NCI-H1694 treated with DMSO at 0.1 percent for 48 hours (cell line): Measurements from ENCODE around the gene CTU2.

ENCODE experiments used
- DNase-seq: peaks from one replicate; lab custom pipeline; 2025; lab: John Stamatoyannopoulos, UW

Gene CTU2

GRCh38 chr16:88681709-88682451, 24.4 kb upstream of the CTU2 start:
- no peak for DNase-seq

GRCh38 chr16:88684569-88685155, 21.6 kb upstream of the CTU2 start:
- DNase-seq: no peak

- no peak for DNase-seq
Measured at GRCh38 chr16:88685156-88686061, 20.9 kb upstream of the CTU2 start.

GRCh38 chr16:88686062-88686438, 20.3 kb upstream of the CTU2 start:
- DNase-seq: no peak

- no peak for DNase-seq
Measured at GRCh38 chr16:88686439-88687253, 19.7 kb upstream of the CTU2 start, which contains the start of gene SNAI3. Gene SNAI3, minus strand, starts transcription at chr16:88686507. Its CDS starts 101 bp downstream, at chr16:88686406.

GRCh38 chr16:88687254-88687576, 19.1 kb upstream of the CTU2 start:
- DNase-seq: no peak

- no peak for DNase-seq
Measured at GRCh38 chr16:88687676-88688012, 18.7 kb upstream of the CTU2 start.

- DNase-seq: no peak
Measured at GRCh38 chr16:88688013-88688778, 18.1 kb upstream of the CTU2 start.

GRCh38 chr16:88690341-88691128, 15.8 kb upstream of the CTU2 start:
- no peak for DNase-seq

GRCh38 chr16:88691129-88691813, 15.0 kb upstream of the CTU2 start:
- no peak for DNase-seq

GRCh38 chr16:88691924-88692560, 14.3 kb upstream of the CTU2 start:
- no peak for DNase-seq

- no peak for DNase-seq
Measured at GRCh38 chr16:88692861-88693260, 13.4 kb upstream of the CTU2 start.

GRCh38 chr16:88693420-88694177, 12.7 kb upstream of the CTU2 start:
- no peak for DNase-seq

GRCh38 chr16:88694221-88695087, 11.8 kb upstream of the CTU2 start:
- DNase-seq: no peak

- DNase-seq: no peak
Measured at GRCh38 chr16:88695218-88695617, 11.1 kb upstream of the CTU2 start.

- no peak for DNase-seq
Measured at GRCh38 chr16:88695753-88696152, 10.6 kb upstream of the CTU2 start.

- no peak for DNase-seq
Measured at GRCh38 chr16:88696441-88696840, 9.9 kb upstream of the CTU2 start.
